Gastrocnemius medialis (tissue), 4 donors: Measurements from ENCODE around the gene ZDHHC7.

Experiments
- CTCF ChIP-seq, 5 experiments: fragments of 450-650 bp in 3 of 5; fragments of 200-600 bp in 2 of 5; sonication (generic) in 2 of 5; IDR thresholded peaks in 4 of 5; conservative IDR thresholded peaks in 1 of 5; 1 replicate in 4 of 5; 2 replicates in 1 of 5; pipeline ENCODE4 v1.5.1; 2016 to 2019; ENCODE audit warnings: antibody characterized with exemption in 5 of 5, mild to moderate bottlenecking in 3 of 5, moderate library complexity in 3 of 5
- POLR2A ChIP-seq, 2 donors: fragments of 450-650 bp; IDR thresholded peaks; one replicate each; pipeline ENCODE4 v1.6.1; 2017; ENCODE audit warnings: antibody characterized with exemption in 2 of 2, mild to moderate bottlenecking in 2 of 2, moderate library complexity in 2 of 2

- no peak for TF ChIP-seq CTCF (IDR thresholded peaks at IDR 0.05 in 4 of 5, conservative IDR thresholded peaks at IDR 0.05 in 1 of 5)
- no peak for TF ChIP-seq POLR2A (IDR thresholded peaks at IDR 0.05)
Observed at GRCh38 chr16:84957792-84958191, 53.5 kb downstream of the ZDHHC7 start.
